ENCODE measurements around the gene CCR8. TPM values are rescaled to one million over a fixed set of nuclear protein-coding genes. Genes with fewer than 3 reads are reported as not detected.

Gene CCR8
- total RNA-seq (2021; ENCODE audit: unreplicated experiment): not detected
- not detected in 2 replicates for polyA plus RNA-seq (2012)
- Bru-seq, nascent RNA: not detected
- not detected for BruChase-seq, experiment 1, labeled RNA remaining after a 6-hour chase
- not detected for BruChase-seq, experiment 2, labeled RNA remaining after a 2-hour chase
- long read RNA-seq: 0 reads

GRCh38 chr3:39329493-39329892, at the start of gene CCR8:
CCR8 (plus strand) TSS chr3:39329709; CDS start chr3:39332332, 2,623 bp downstream.
- no peak within 1 kb of the TSS for H2AFZ ChIP-seq (ENCODE audit: low read depth, low read length, poor library complexity, severe bottlenecking)
- DNase-seq (ENCODE audit: low read depth, low spot score) (no peak), ATAC-seq (no peak)
- H3K79me2 ChIP-seq (ENCODE audit: insufficient read depth, low read length): no peaks in the 10 kb centered on the region
- no peak within 1 kb of the TSS for H3K9ac ChIP-seq (ENCODE audit: low read length)
- H3K27me3 ChIP-seq (ENCODE audit: insufficient read depth, low read length): no peaks in the 10 kb centered on the region
- H3K4me1 ChIP-seq (ENCODE audit: control insufficient read depth in 1 of 2, insufficient read depth in 2 of 2, low read length in 2 of 2): no peaks in the 10 kb centered on the region
- no peaks in the 10 kb centered on the region for H3K36me3 ChIP-seq (ENCODE audit: control insufficient read depth in 1 of 2, insufficient read depth in 2 of 2, low read length in 2 of 2)
- ChIA-PET POLR2A (no interaction called here), RAD21 (ENCODE audit: low non-redundant PET in 1 of 2, low total read pairs in 2 of 2, uncharacterized antibody in 2 of 2, unreplicated experiment in 2 of 2) (no interaction called here), CTCF (no interaction called here)
- no peaks in the 10 kb centered on the region for H3K9me3 ChIP-seq (ENCODE audit: control insufficient read depth in 1 of 2, insufficient read depth in 1 of 2, low read depth in 1 of 2, low read length in 2 of 2)
- no peaks in the 10 kb centered on the region for H3K9me2 ChIP-seq (ENCODE audit: insufficient read depth)
- no peak within 1 kb of the TSS for H3K27ac ChIP-seq (ENCODE audit: low read depth, low read length)
- H3K4me3 ChIP-seq (replicated peaks in 1 of 2; ENCODE audit: low read depth in 1 of 2, low read length in 2 of 2): no peak within 1 kb of the TSS
- intact Hi-C loops (cut with micrococcal nuclease): no loop called here
- H3K4me2 ChIP-seq (ENCODE audit: low read length): no peak within 1 kb of the TSS
- no TSS peak for BruUV-seq (replicated peaks)
- H4K20me1 ChIP-seq (ENCODE audit: insufficient read depth): no peaks in the 10 kb centered on the region
- TF ChIP-seq EZH2phosphoT487 (IDR thresholded peaks at IDR 0.05; ENCODE audit: borderline replicate concordance) (no peak), EZH2 (IDR thresholded peaks at IDR 0.05) (no peak), FOSL1 (IDR thresholded peaks at IDR 0.05; ENCODE audit: low read depth) (no peak), EGR1 (IDR thresholded peaks at IDR 0.05; ENCODE audit: low read depth) (no peak), POLR2AphosphoS5 (IDR thresholded peaks at IDR 0.05; ENCODE audit: low read depth, low read length) (no peak), SIN3A (IDR thresholded peaks at IDR 0.05; ENCODE audit: low read depth) (no peak), ZBTB33 (IDR thresholded peaks at IDR 0.05; ENCODE audit: extremely low read depth, insufficient replicate concordance, low read length) (no peak), SRF (IDR thresholded peaks at IDR 0.05; ENCODE audit: low read depth) (no peak), CTCF (IDR thresholded peaks at IDR 0.05 in 2 of 3, conservative IDR thresholded peaks at IDR 0.05 in 1 of 3; ENCODE audit: borderline replicate concordance in 1 of 3, insufficient read depth in 1 of 3, low read depth in 2 of 3, low read length in 2 of 3) (no peak), TCF7L2 (IDR thresholded peaks at IDR 0.05; ENCODE audit: borderline replicate concordance, extremely low read depth, insufficient read depth, insufficient read length) (no peak), ZFX (IDR thresholded peaks at IDR 0.05) (no peak), CBX3 (IDR thresholded peaks at IDR 0.05; ENCODE audit: low read depth) (no peak), JUND (IDR thresholded peaks at IDR 0.05) (no peak), CEBPB (IDR thresholded peaks at IDR 0.05; ENCODE audit: low read depth) (no peak), ZNF274 (IDR thresholded peaks at IDR 0.05; ENCODE audit: low read depth, low read length) (no peak)
